Measurements from ENCODE around the gene ST6GALNAC6. TPM values are rescaled to one million over a fixed set of nuclear protein-coding genes. Genes with fewer than 3 reads are reported as not detected.

Gene ST6GALNAC6
- polyA plus RNA-seq, 3 donors = 8.2 to 14.4 (median 12.0) TPM

DNA sequence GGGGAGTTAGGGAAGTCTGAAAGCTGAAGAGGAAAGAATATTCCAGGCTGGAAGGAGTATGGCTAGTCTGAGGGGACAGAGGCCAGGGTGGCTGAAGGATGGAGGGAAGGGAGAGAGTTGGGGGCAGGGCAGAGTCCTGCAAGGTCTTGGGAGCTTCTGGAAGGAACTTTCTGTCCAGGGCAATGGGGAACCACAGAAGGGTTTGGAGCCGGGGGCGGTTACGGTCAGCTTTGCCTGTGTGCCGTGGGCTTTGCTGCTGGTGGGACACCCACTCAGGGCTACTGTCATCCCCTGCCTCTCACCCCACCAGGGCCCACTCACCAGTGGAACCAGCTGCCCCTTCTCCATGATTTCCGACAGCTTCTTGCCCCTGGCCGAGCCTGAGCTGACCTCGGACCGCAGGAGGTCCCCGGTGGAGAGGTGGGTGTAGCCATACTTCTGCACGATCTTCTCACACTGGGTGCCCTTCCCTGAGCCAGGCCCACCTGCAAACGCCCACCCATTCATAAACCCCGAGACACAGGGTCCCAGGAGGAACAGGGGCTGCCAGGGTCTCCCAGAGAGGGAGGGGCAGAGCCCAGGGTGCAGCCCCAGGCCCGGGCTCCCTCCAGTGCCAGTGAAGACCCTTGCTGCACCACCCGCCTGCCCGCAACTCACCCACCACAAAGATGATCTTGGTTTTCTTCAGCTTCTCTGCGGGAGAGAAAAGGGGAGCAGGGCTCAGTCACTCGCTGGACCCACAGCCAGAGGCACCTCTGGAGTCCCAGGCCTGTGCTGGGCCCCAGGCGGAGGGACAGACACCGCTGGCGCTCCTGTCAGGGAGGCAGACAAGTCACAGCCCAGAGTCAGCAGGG lies 26.8 kb downstream of the ST6GALNAC6 start:
- Histone ChIP-seq H3K36me3 (replicated peaks in 1 of 2; ENCODE audit: control insufficient read depth in 1 of 2, insufficient read depth in 2 of 2, low read length in 2 of 2) (no peaks in the 10 kb centered on the region), H3K9ac (ENCODE audit: insufficient read depth, low read length, poor library complexity, severe bottlenecking) (no peak overlapping the region), H3K9me3 (replicated peaks in 1 of 2; ENCODE audit: control insufficient read depth in 1 of 2, insufficient read depth in 1 of 2, low read length in 2 of 2) (no peaks in the 10 kb centered on the region), H3K4me2 (replicated peaks; ENCODE audit: extremely low read depth, low read length, poor library complexity, severe bottlenecking) (no peak overlapping the region), H2AFZ (ENCODE audit: insufficient read depth, low read depth, low read length, poor library complexity, severe bottlenecking) (no peak overlapping the region), H3K4me1 (ENCODE audit: control insufficient read depth in 1 of 2, insufficient read depth in 2 of 2, low read length in 2 of 2) (peaks cover 6 to 10% of the 10 kb centered on the region in 2 donors), H3K4me3 (replicated peaks in 1 of 3; ENCODE audit: low read depth in 2 of 3, low read length in 3 of 3) (no peak overlapping the region), H4K20me1 (ENCODE audit: insufficient read depth, low read length) (no peaks in the 10 kb centered on the region), H3K27me3 (ENCODE audit: control insufficient read depth in 2 of 2, insufficient read depth in 2 of 2, low read length in 2 of 2) (peaks cover 0 to 9% of the 10 kb centered on the region in 2 donors), H3K27ac (ENCODE audit: low read depth in 1 of 2, low read length in 2 of 2) (no peak overlapping the region), H3K79me2 (ENCODE audit: insufficient read depth, low read length) (no peaks in the 10 kb centered on the region)
- intact Hi-C loops (cut with micrococcal nuclease) = loop anchor here in 1 of 2 donors (10.0 kb wide), 1 partner anchor 368 kb away; no protein-coding TSS in a partner anchor
- H3K9me3 Mint-ChIP-seq = peaks cover 0 to 2% (median 0%) of the 10 kb centered on the region in 7 donors
- H3K4me3 Mint-ChIP-seq = no peak overlapping the region
- H3K27me3 Mint-ChIP-seq (ENCODE audit: low read depth in 3 of 3) = peaks cover 3 to 13% (median 8%) of the 10 kb centered on the region in 3 donors
- peaks cover 8% of the 10 kb centered on the region for H3K4me1 Mint-ChIP-seq
- H3K36me3 Mint-ChIP-seq = no peaks in the 10 kb centered on the region
- no peak for DNase-seq
- TF ChIP-seq, protein P1, sequence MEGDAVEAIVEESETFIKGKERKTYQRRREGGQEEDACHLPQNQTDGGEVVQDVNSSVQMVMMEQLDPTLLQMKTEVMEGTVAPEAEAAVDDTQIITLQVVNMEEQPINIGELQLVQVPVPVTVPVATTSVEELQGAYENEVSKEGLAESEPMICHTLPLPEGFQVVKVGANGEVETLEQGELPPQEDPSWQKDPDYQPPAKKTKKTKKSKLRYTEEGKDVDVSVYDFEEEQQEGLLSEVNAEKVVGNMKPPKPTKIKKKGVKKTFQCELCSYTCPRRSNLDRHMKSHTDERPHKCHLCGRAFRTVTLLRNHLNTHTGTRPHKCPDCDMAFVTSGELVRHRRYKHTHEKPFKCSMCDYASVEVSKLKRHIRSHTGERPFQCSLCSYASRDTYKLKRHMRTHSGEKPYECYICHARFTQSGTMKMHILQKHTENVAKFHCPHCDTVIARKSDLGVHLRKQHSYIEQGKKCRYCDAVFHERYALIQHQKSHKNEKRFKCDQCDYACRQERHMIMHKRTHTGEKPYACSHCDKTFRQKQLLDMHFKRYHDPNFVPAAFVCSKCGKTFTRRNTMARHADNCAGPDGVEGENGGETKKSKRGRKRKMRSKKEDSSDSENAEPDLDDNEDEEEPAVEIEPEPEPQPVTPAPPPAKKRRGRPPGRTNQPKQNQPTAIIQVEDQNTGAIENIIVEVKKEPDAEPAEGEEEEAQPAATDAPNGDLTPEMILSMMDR (IDR thresholded peaks at IDR 0.05) = no peak
- H3K27ac Mint-ChIP-seq = peak overlapping the region in 2 of 7 donors; percentile 43 to 72
- WGBS (ENCODE audit: insufficient coverage) = 97% methylated on average over 16 of the region's 20 CpGs

DNA sequence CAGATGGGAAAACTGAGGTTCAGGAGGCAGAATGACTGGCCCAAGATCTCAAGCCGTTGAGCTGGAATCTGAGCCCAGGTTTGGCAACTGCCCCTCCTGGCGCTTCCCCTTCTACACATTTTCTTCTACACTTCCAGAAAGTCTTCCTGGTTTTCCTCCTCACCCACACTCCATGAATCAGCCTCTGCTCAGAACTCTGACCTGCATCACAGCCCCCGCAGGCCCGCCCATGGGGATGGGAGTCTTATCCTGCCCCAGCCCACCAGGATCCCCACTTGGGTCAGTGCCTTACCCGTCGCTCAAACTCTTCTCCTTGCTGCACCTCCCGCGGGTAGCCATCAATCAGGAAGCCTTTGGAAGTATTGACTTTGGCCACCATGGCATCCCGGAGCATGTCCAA lies 27.9 kb downstream of the ST6GALNAC6 start:
- intact Hi-C loops (cut with micrococcal nuclease) = loop anchor here in 1 of 2 donors (2.0 to 10.0 kb wide), 2 partner anchors 107 to 367 kb away; no protein-coding TSS in a partner anchor
- peak overlapping the region in 1 of 7 donors; percentile 72 for H3K27ac Mint-ChIP-seq
- no peaks in the 10 kb centered on the region for H3K36me3 Mint-ChIP-seq
- no peaks in the 10 kb centered on the region for H3K9me3 Mint-ChIP-seq
- no peak overlapping the region for H3K27ac ChIP-seq (ENCODE audit: low read depth in 1 of 2, low read length in 2 of 2)
- TF ChIP-seq, protein P1 (IDR thresholded peaks at IDR 0.05) = no peak
- peaks cover 6 to 13% of the 10 kb centered on the region in 2 donors for H3K4me1 ChIP-seq (ENCODE audit: control insufficient read depth in 1 of 2, insufficient read depth in 2 of 2, low read length in 2 of 2)
- H4K20me1 ChIP-seq (ENCODE audit: insufficient read depth, low read length) = no peaks in the 10 kb centered on the region
- H3K36me3 ChIP-seq (replicated peaks in 1 of 2; ENCODE audit: control insufficient read depth in 1 of 2, insufficient read depth in 2 of 2, low read length in 2 of 2) = no peaks in the 10 kb centered on the region
- no peaks in the 10 kb centered on the region for H3K9me3 ChIP-seq (replicated peaks in 1 of 2; ENCODE audit: control insufficient read depth in 1 of 2, insufficient read depth in 1 of 2, low read length in 2 of 2)
- H2AFZ ChIP-seq (ENCODE audit: insufficient read depth, low read depth, low read length, poor library complexity, severe bottlenecking) = no peak overlapping the region
- no peak overlapping the region for H3K4me3 ChIP-seq (replicated peaks in 1 of 3; ENCODE audit: low read depth in 2 of 3, low read length in 3 of 3)
- peaks cover 10% of the 10 kb centered on the region for H3K4me1 Mint-ChIP-seq
- peak overlapping the region in 1 of 2 donors; percentile 14 for H3K4me3 Mint-ChIP-seq
- WGBS (ENCODE audit: insufficient coverage) = 94% methylated on average over 6 of the region's 9 CpGs
- no peaks in the 10 kb centered on the region for H3K27me3 ChIP-seq (ENCODE audit: control insufficient read depth in 2 of 2, insufficient read depth in 2 of 2, low read length in 2 of 2)
- no peak overlapping the region for H3K4me2 ChIP-seq (replicated peaks; ENCODE audit: extremely low read depth, low read length, poor library complexity, severe bottlenecking)
- DNase-seq = no peak
- H3K27me3 Mint-ChIP-seq (ENCODE audit: low read depth in 3 of 3) = peaks cover 0 to 3% (median 2%) of the 10 kb centered on the region in 3 donors
- H3K9ac ChIP-seq (ENCODE audit: insufficient read depth, low read length, poor library complexity, severe bottlenecking) = no peak overlapping the region
- H3K79me2 ChIP-seq (ENCODE audit: insufficient read depth, low read length) = no peaks in the 10 kb centered on the region
